ENCODE results near the gene TOX3. TPM values are rescaled to one million over a fixed set of nuclear protein-coding genes. Genes with fewer than 3 reads are reported as not detected.

The TOX3 gene
- total and polyA plus RNA-seq, 2 of the 8 experiments (the other 6 are each of a cell fraction or from before 2014, with no cell fraction given) = 16.7 to 31.2 TPM

DNA sequence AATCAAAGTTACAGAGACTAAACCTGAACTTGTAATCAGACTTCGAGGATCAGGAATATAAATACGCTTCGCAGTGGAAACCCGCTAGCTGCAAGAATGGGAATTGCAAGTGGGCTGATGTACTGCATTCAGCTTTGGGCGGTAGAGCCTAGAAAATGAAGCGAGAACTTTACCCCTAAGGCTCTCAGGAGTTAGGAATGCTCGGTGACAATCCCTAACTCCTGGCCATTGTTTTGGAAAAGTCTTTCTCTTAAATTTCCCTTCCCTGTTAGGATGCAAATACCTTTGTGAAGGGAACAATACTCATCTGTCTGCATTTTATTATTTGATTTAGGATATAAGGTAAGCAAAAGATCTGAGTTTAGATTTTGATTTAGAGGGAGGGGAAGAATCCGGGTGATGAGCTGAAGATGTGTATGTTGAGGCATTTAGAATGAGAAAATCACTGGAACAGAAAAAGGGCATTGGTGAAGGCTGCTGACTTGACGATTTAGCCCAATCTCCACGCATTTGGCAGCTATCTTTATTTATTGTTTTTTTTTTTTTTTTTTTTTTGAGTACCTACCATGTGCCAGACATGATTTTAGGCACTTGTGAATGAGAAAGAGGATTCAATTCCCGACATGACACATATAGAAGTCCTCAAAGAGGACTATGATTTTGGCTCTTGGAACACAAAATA is 2.2 kb upstream of the TOX3 start:
- POLR2A ChIA-PET (ENCODE audit: partially characterized antibody) = interaction anchor here (0.6 to 1.1 kb wide), 2 partner anchors 12 to 96 kb away, joined by 3 read pairs; no protein-coding TSS in a partner anchor
- H3K18ac ChIP-seq (ENCODE audit: extremely low read depth, low read length) = no peak overlapping the region
- TF ChIP-seq, protein P1, sequence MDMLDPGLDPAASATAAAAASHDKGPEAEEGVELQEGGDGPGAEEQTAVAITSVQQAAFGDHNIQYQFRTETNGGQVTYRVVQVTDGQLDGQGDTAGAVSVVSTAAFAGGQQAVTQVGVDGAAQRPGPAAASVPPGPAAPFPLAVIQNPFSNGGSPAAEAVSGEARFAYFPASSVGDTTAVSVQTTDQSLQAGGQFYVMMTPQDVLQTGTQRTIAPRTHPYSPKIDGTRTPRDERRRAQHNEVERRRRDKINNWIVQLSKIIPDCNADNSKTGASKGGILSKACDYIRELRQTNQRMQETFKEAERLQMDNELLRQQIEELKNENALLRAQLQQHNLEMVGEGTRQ (IDR thresholded peaks at IDR 0.05; ENCODE audit: low read length) = no peak
- peak; percentile 19 to 37; a peak in 3 of 4 replicates for TF ChIP-seq RAD21 (IDR thresholded peaks at IDR 0.05 in 1 of 2, conservative IDR thresholded peaks at IDR 0.05 in 1 of 2; ENCODE audit: low read depth in 2 of 2, low read length in 2 of 2)
- no peak for TF ChIP-seq RBBP5 (IDR thresholded peaks at IDR 0.05; ENCODE audit: borderline replicate concordance, low read depth, low read length)
- TF ChIP-seq TEAD4 (IDR thresholded peaks at IDR 0.05; ENCODE audit: low read depth, low read length) = 0 out of 2 replicates have a peak, but pooled peaks have one; percentile 36
- TF ChIP-seq ASH2L (IDR thresholded peaks at IDR 0.05; ENCODE audit: low read length) = peak; percentile 19
- TF ChIP-seq MAFK (IDR thresholded peaks at IDR 0.05; ENCODE audit: low read depth, low read length) = peak; percentile 50; the same call in 1 of the 2 replicates
- TF ChIP-seq, protein P2, sequence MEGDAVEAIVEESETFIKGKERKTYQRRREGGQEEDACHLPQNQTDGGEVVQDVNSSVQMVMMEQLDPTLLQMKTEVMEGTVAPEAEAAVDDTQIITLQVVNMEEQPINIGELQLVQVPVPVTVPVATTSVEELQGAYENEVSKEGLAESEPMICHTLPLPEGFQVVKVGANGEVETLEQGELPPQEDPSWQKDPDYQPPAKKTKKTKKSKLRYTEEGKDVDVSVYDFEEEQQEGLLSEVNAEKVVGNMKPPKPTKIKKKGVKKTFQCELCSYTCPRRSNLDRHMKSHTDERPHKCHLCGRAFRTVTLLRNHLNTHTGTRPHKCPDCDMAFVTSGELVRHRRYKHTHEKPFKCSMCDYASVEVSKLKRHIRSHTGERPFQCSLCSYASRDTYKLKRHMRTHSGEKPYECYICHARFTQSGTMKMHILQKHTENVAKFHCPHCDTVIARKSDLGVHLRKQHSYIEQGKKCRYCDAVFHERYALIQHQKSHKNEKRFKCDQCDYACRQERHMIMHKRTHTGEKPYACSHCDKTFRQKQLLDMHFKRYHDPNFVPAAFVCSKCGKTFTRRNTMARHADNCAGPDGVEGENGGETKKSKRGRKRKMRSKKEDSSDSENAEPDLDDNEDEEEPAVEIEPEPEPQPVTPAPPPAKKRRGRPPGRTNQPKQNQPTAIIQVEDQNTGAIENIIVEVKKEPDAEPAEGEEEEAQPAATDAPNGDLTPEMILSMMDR (IDR thresholded peaks at IDR 0.05; ENCODE audit: control extremely low read depth in 1 of 3, insufficient read depth in 1 of 3, low read depth in 1 of 3, low read length in 3 of 3) = peak; percentile 1 to 56 (median 23); a peak in 3 of 4 replicates

More for the DNA sequence above, 2.2 kb upstream of the TOX3 start:
- no peaks in the 10 kb centered on the region for H3K9me3 ChIP-seq (ENCODE audit: insufficient read depth in 2 of 2, low read depth in 1 of 2, low read length in 1 of 2)
- CTCF ChIA-PET (ENCODE audit: partially characterized antibody) = interaction anchor here (0.6 to 2.2 kb wide), 28 partner anchors 9 to 480 kb away, joined by 3 to 10 read pairs (median 5); no protein-coding TSS in a partner anchor
- DNase-seq (ENCODE audit: low read depth in 1 of 2, low spot score in 2 of 2) = peak in 1 of 2 experiments; percentile 43
- no peak overlapping the region for H3K9ac ChIP-seq (replicated peaks in 1 of 4; ENCODE audit: extremely low read depth in 1 of 4, low read depth in 3 of 4, low read length in 3 of 4)
- H3K14ac ChIP-seq (ENCODE audit: insufficient read length) = no peak overlapping the region
- peaks cover 16% of the 10 kb centered on the region; the same call in 1 of the 2 replicates for H3K23me2 ChIP-seq (ENCODE audit: low read depth, low read length)
- no peak overlapping the region for H4K8ac ChIP-seq (ENCODE audit: extremely low read depth, insufficient read depth, low read length)
- H3K4me2 ChIP-seq (ENCODE audit: insufficient read depth in 1 of 2, low read depth in 2 of 2, low read length in 2 of 2) = peak overlapping the region; percentile 90 to 93
- 0 out of 2 replicates have a peak overlapping the region, but pooled peaks have one; percentile 21 for H2BK20ac ChIP-seq (ENCODE audit: low read length)
- peaks cover 6 to 18% of the 10 kb centered on the region in 2 experiments; a peak in 3 of 4 replicates for H3K79me2 ChIP-seq (ENCODE audit: control insufficient read depth in 1 of 2, insufficient read depth in 2 of 2, low read length in 2 of 2)
- H2AK5ac ChIP-seq (ENCODE audit: low read depth, low read length) = no peak overlapping the region
- no peak overlapping the region for H3K23ac ChIP-seq (ENCODE audit: insufficient read length)
- no peak overlapping the region for H2BK5ac ChIP-seq (ENCODE audit: low read depth, low read length)
- no peak overlapping the region for H3K56ac ChIP-seq (replicated peaks; ENCODE audit: insufficient read length, low read depth, low read length)
- 19 to 100% methylated on average over 1 to 11 of the region's 11 CpGs for WGBS, 2 experiments (ENCODE audit: extremely low coverage in 1 of 2, insufficient coverage in 1 of 2, insufficient read length in 1 of 2, insufficient replicate concordance in 2 of 2, low coverage in 1 of 2, low lambda C conversion rate in 2 of 2, missing lambda C conversion rate in 1 of 2)
- H3K79me1 ChIP-seq (ENCODE audit: low read depth, low read length) = no peaks in the 10 kb centered on the region
- peaks cover 0 to 16% (median 8%) of the 10 kb centered on the region in 4 experiments; a peak in 5 of 7 replicates for H3K4me1 ChIP-seq (replicated peaks in 1 of 4; ENCODE audit: control insufficient read depth in 3 of 4, insufficient read depth in 4 of 4, low read length in 3 of 4)
- no peaks in the 10 kb centered on the region for H3K36me3 ChIP-seq (ENCODE audit: control insufficient read depth in 2 of 4, insufficient read depth in 4 of 4, low read length in 3 of 4)
- peak overlapping the region in 1 of 4 experiments; percentile 84; a peak in 3 of 8 replicates for H3K4me3 ChIP-seq (ENCODE audit: extremely low read depth in 1 of 4, insufficient read depth in 2 of 4, low read depth in 3 of 4, low read length in 4 of 4)
- no peak overlapping the region for H3K27ac ChIP-seq (ENCODE audit: low read depth, low read length)
- no peak overlapping the region for H2BK12ac ChIP-seq (ENCODE audit: low read depth, low read length)
- H4K20me1 ChIP-seq (replicated peaks in 1 of 2; ENCODE audit: control insufficient read depth in 1 of 2, insufficient read depth in 2 of 2, low read length in 2 of 2) = peaks cover 0 to 3% of the 10 kb centered on the region in 2 experiments
- FAIRE-seq = peak; percentile 99
- no peak overlapping the region for H2BK120ac ChIP-seq (replicated peaks; ENCODE audit: low read depth, low read length)
- H4K91ac ChIP-seq (replicated peaks; ENCODE audit: insufficient read length, low read length) = no peak overlapping the region
- no peak overlapping the region; the same call in 1 of the 2 replicates for H2BK15ac ChIP-seq (ENCODE audit: low read length)
- peaks cover 0 to 18% (median 12%) of the 10 kb centered on the region in 4 experiments; a peak in 5 of 7 replicates for H3K27me3 ChIP-seq (replicated peaks in 1 of 4; ENCODE audit: control insufficient read depth in 3 of 4, extremely low read depth in 1 of 4, insufficient read depth in 3 of 4, low read length in 3 of 4)
- no peak overlapping the region for H4K5ac ChIP-seq (ENCODE audit: insufficient read length, low read depth, low read length)
- no peak overlapping the region for H2AFZ ChIP-seq (ENCODE audit: low read length)
- no peak overlapping the region for H3K4ac ChIP-seq (replicated peaks; ENCODE audit: insufficient read length, low read depth, low read length)

All from H1 (cell line).